OCI-LY1 (cell line): Measurements from ENCODE around the gene ABHD18.

Experiments used
- EZH2 ChIP-seq: fragments of 200-600 bp; sonication (generic), shearing (Covaris generic); IDR thresholded peaks from 2 replicates; pipeline ENCODE4 v1.8.0; 2017; ENCODE audit warnings: borderline replicate concordance, mixed run types, mild to moderate bottlenecking, antibody characterized with exemption, low read length, moderate library complexity, mixed read lengths
- TF ChIP-seq, protein P1 (sequence below): fragments of 200-600 bp; sonication (generic), shearing (Covaris generic); IDR thresholded peaks from 2 replicates; pipeline ENCODE4 v1.5.1; 2017; ENCODE audit warnings: mild to moderate bottlenecking, antibody characterized with exemption, low read length, moderate library complexity, mixed read lengths

GRCh38 chr4:127965062-127965802 is at the start of gene ABHD18, which contains the start of gene MFSD8:
- TF ChIP-seq, protein P1, sequence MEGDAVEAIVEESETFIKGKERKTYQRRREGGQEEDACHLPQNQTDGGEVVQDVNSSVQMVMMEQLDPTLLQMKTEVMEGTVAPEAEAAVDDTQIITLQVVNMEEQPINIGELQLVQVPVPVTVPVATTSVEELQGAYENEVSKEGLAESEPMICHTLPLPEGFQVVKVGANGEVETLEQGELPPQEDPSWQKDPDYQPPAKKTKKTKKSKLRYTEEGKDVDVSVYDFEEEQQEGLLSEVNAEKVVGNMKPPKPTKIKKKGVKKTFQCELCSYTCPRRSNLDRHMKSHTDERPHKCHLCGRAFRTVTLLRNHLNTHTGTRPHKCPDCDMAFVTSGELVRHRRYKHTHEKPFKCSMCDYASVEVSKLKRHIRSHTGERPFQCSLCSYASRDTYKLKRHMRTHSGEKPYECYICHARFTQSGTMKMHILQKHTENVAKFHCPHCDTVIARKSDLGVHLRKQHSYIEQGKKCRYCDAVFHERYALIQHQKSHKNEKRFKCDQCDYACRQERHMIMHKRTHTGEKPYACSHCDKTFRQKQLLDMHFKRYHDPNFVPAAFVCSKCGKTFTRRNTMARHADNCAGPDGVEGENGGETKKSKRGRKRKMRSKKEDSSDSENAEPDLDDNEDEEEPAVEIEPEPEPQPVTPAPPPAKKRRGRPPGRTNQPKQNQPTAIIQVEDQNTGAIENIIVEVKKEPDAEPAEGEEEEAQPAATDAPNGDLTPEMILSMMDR, result peak; percentile 31; the same call in 1 of the 2 replicates
- TF ChIP-seq EZH2, result no peak
